Measurements from ENCODE around the gene MBD2.
"Not testable (repeated sequence)": the region's sequence is repeated elsewhere in the genome, so short reads cannot be mapped to it uniquely, and the experiment has no call there.

The MBD2 gene

DNA sequence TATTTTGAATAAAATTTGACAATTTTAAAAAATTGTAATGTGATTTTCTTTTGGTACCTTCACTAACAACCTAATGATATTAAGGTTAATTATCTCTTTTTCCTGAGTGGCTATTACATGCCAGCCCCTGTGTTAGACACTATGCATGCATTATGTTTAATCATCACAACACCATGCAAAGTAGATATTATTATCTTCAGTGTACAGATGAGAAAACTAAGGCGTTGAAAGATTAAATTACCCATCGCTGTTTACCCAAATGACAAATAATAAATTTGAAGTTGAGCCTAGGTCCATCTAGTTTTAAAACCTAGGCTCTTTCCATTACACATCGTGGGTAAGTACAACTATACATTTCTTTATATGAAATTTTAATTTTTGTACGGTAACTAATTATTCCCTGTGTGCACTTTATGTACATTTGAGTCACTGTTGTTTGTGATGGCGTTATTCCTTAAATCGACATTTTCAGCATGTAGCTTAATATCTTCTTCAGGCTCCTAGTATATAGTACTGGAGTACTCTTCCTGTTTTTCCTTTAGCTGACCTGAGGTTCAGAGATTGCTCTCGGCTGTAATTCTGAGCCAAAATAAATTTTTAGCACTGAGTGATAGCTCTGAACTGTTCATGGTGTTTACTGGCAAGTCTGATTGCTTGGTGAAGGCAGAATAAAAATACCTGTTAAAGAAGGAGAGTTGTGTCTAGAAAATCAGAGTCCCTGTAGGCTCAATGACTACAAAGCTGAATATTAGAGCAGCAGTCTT lies 13.9 kb upstream of the MBD2 start:
- no peak for DNase-seq (ENCODE audit: low read depth)

DNA sequence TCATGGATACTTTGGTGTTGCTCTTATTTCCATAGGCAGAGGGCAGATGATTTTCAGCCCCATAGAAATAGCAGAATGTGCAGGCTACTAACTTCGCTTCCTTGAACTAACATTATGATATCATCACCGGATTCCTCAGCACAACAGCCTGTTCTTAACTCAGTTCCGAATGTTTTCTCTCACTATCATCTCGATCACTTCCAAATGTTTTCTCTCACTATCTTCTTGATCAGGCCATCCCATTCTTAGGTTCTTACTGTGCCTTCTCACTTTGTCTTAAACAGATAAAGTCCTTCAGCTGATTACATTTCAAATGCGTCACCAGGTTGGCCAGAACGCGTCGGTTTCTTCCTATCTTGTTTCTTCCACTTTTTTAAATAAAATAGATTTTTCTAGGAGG lies 11.4 kb upstream of the MBD2 start:
- no peak for DNase-seq (ENCODE audit: low read depth)

DNA sequence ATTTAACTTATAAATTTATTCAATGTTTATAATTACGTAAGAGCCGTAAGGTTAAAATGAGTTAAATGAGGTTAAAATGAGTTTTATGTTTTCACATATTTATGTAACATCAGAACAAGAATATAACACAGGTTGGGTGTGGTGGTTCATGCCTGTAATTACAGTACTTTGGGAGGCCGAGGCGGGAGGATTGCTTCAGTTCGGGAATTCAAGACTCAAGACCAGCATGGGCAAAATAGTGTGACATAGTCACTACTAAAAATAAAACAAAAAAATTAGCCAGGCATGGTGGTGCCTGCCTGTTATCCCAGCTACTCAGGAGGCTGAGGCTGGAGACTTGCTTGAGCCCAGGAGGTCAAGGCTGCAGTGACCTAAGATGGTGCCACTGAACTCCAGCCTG lies 9.3 kb upstream of the MBD2 start:
- DNase-seq (ENCODE audit: low read depth) = no peak

DNA sequence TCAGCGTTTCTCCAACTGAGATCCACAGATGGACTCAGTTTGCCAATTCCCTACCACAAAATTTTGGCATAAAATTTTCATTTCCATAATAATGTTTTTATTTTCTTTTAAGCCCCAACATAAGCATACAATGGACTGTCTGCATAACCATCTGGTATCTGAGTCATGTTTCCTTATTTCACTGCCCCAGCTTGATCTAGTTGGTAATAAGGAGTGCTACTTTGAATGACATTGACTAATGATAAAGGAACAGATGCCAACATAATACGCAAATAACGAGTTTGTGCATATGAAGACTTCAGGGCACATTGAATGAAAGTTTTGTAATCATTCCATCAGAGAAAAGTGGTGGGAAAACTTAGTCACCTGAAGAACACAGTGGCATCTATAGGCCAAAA lies 8.8 kb upstream of the MBD2 start:
- DNase-seq (ENCODE audit: low read depth) = no peak

DNA sequence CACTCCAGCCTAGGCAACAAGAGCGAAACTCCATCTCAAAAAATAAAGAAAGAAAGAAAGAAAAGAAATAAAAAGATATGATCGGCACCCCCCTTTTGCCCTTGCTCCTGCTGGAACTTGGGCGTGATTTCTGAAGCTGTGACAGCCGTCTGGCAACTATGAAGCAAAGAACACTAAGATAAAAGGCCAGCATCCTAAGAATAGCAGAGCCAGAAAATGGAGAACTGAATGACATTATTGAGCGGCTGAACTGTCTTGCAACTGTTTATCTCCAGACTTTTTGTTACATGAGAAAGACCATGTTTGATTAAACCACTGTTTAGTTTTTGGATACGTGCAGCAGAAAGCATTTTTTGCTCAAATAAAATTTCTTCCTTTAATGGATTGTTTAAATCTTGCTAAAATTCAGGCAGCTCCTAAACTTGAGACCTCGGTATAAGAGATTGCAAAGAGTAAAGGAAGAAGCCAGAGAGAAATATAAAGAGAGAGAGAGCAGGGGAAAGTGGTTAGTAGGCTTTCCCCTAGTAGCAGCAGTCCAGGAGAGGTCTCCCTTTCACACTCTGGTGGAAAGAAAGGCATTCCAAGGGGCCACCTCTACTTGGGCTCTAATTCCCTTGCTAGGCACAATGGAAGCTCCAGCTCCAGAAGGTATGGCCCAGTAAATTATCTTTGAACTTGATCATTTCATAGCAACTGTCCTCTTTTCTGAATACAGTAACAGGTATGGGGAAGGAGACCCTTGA lies 8.2 kb upstream of the MBD2 start:
- no peak for DNase-seq (ENCODE audit: low read depth)

DNA sequence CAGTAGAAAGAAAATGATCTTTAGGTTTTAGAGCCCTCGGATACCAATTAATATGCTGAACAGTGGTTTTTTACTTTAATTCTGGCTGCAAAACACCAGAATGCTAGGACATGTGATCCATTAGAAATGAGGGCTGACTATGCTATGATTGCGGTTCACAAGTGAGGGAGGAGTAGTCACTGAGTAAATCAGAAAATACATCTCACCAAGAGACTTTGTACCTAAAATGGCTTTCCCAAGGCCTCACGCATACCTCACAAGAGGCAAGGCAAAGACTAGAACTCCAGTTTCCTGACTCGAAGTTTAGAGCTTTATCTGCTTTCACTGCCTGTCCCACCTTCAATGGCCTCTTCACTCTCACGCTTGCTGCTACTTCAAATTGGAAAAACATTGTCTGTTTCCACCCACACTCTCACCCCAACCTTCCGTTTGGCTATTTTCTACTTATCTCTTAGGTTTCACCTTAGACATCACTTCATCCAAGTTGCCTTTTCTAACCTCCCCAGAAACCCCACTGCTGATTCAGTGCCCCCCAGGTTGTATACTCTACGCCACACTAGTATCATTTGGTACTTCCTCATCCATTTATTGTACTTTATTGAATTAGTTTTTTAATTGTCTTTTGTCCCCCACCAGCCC lies 5.1 kb upstream of the MBD2 start:
- no peak for DNase-seq (ENCODE audit: low read depth)

DNA sequence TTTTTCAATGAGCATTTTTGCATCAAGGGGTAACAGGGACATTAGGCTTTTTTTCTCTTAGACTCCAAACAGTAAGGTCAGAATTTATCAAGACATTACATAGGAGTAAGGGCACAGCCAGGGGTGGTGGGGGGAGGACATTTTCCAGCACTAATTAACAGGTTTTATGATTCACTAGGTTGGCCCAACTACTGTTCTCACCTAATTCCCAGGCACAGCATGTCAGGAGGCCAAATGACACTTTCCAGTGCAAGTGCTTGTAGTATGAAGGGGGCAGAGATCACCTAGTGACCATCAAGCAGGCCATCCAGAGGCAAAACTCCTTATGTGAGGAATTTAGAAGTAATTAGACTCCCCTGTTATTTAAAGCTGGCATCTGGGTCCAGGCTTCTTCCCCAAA lies 3.9 kb upstream of the MBD2 start:
- DNase-seq (ENCODE audit: low read depth) = no peak

DNA sequence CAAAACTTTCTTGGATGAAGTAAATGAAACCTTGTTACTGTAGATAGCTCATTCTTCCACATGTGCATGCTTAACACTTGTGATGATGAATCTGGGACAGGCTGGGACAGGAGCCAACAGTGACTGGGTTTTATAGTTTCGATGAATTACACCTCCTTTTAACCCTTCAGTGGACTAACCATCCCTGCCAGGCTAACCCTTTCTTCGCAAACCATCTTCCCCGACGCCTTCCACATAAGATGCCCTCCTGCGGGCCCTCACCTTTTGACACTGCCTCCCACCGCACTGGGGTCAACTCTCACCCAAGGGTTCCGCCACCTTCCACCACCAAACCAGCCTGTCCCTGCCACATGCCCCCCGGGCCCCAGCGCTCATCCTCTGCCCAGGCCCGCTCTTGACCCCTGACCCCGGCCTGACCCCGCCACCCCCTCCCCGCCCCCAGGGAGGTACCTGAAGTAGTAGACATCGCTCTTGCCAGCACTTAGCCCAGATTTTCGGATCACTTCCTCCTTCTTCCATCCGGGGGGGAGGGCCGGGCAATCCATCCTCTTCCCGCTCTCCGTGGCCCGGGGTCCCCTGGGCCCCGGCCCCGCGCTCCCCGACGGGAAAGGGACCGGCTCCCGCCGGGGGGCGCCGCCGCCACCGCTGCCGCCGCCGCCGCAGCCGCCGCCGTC lies 764 bp downstream of the MBD2 start:
- no peak for DNase-seq (ENCODE audit: low read depth)

DNA sequence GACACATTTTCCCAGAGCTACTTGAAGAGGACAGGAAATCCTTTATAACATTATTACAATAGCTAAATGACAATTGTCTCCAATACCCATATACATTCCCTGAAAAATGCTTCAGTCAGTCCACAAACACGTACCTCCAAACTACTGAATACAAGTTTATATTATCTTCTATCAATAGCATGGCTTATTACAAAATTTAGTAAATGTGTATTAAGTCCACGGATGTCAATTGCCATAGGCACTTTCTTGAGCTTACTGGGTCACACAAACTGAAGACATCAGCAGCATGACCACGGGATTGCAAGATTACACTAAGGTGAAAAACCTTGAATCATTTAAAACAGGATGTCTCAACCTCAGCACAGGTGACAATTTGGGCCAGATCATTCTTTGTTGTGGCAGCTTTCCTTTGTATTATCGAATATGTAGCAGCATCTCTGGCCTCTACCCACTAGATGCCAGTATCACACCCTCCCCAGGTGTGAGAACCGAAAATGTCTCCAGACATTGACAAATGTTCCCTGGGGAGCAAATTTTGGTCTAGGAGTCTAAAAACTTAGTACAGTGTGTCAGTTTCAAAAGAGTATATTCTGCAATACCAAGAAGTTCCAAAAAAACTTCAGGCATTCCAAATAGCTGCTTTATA lies 1.4 kb downstream of the MBD2 start:
- DNase-seq (ENCODE audit: low read depth) = no peak

DNA sequence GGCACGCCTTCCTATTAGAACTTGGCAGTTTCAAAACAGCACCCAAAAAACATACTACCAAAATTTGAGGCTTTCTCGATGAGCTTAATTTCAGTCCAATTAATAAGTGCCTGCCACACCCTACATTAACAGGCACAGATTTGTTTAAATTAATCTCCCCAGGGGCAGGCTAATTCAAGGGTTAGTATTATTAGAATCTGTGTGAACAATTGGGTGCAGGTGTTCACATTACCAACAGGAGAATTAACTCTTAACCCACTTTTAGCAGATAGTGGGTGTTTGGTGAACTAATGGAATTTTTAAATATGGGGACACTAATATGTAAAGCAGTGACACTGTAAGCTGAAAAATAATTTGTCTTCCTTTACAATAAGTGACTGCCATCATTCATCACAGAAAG lies 4.1 kb downstream of the MBD2 start:
- no peak for DNase-seq (ENCODE audit: low read depth)

DNA sequence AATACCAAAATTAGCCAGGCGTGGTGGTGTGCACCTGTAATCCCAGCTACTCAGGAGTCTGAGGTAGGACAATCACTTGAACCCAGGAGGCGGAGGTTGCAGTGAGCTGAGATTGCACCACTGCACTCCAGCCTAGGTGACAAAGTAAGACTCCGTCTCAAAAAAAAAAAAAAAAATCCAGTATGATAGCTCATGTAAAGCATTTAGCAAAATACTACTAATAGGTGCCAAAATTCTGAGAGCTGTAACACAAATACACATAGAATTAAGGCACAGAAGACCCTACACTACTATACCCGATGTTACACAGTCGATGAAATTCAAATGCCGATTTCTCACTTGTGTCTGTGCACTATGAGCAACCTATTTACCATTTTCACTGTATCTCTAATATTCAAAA lies 5.7 kb downstream of the MBD2 start:
- DNase-seq (ENCODE audit: low read depth) = not testable (repeated sequence)

DNA sequence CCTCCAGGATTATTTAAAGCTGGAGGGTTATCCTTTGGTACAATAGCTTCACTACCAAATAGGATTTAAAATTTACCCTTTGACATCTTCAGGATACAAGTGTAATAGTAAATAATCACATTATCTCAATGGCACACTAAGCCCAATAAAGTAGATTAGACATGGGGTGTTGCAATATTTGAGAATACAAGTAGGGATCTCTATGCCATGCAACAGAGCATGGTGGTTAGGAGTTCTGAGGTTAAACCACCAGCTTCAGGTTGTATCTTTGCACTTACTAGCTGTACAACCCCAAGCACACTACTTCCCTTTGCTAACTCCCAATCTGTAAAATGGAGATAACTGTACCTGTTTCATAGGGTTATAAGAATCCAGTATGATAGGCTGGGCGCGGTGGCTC lies 6.2 kb downstream of the MBD2 start:
- no peak for DNase-seq (ENCODE audit: low read depth)

DNA sequence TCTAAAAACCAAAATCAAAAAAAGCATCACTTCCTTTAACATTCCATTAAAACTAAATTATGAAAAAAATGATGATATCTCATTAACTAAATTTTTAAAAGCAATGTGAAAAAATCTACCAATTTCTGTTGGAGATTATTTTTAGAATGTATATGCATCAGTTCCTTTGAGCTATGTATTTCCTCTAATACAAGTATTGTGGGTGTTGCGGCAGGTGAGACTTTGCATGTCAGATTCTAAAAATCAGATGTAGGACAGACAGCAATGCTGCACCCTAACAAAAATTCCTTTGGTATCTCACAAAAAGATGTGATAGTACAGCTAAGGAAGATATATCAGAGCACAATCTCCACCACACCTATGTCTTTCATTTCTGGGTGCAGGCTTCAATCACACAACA lies 6.8 kb downstream of the MBD2 start:
- DNase-seq (ENCODE audit: low read depth) = no peak

DNA sequence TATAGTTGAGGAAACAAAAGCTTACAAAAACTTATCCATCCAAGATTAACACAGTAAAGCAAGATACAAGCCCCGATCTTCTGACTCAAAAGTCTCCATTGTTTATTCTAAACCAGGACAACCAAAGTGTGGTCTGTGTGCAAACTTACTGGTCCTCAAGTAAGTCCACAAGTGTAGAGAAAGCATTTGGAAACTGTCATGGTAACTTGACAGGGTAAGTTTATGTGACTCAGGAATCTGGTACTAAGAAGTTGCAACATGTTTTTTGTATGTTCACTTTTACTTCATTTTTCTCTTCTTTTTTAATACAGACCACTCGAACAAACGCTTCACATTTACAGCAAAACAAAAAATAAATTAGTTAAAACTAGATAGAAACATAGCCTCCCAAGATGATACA lies 9.4 kb downstream of the MBD2 start:
- no peak for DNase-seq (ENCODE audit: low read depth)

DNA sequence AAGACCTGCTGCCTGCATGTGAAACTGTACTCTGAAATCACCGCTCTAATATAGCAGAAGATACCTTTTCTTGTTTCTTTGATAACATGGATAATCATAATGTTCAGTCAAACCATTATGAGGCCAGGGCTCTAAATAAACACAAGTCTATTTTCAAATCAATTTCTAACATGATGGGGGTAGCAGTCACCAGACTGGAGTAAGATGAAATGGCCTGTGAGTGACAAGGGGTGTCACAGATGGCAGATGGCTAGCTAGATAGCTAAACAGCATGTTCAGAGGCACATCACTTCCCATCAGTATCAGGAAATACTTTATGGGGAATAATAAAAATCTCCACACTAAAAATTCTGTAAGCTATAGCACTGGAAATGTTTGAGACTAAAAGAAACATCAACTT lies 14.0 kb downstream of the MBD2 start:
- DNase-seq (ENCODE audit: low read depth) = no peak

DNA sequence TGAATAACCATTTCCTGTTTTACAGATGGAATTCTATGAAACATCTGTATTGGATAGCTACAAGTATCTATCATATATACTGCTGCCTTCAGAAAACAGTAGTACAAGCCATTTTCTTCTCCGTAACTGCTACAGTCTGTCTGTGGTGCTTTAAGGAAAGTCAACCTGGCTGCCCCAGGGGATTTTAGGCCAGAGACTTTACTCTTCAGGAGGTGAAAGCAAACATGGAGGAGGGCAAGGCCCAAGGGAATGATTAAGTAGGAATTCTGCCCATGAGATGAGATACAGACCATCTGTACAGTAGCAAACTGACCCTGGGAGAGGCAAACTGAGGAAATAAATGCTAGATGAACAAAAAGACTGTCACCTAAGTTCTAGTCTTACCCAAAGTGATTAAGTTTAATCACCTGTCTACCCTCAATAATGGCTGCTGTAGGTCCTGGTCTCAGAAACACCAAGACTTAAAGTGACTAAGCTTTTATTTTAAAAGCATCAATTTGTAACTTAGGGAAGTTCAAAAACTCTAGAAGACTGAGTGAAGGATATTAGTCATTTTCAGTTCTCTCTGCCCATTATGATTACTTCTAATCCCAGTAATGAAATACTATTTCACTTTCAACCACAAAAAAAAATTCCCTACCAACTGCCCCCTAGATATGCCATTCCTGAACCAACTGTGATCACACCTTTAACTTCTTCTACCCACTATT lies 14.8 kb downstream of the MBD2 start:
- no peak for DNase-seq (ENCODE audit: low read depth)

DNA sequence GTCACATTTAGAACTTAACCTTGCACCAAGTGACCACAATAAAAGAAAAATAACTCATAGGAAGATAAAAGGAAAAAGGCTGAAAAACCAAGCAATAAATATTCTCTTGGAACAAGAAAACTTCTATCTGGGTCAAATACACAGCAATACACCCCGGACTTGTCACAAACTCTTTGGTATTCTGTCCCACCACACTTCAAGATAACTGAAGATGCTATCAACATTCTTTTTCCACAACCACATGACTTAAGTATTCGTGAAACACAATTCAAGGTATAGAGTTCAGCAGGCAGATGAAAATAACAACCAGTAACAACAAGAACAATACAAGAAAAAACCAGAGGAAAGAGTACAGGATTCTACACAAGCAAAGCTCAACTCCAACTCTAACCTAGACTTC lies 18.0 kb downstream of the MBD2 start:
- DNase-seq (ENCODE audit: low read depth) = no peak

DNA sequence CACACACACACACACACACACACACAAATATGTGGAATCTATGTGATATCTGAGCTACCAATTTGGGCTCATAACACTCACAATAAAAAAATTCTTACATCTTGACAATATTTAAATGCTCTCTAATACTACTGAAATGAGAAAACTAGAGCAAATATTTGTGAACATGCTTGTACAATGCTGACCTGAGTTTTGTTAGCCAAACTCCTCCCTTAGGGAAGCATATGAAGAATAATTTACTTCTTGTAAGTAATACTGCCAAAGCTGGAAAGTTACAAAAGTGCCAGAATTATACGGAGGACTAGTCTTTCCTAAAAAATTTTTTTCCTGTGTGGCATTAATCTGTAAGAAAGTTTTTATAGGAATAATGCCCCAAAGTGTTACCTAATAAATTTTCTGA lies 18.5 kb downstream of the MBD2 start:
- DNase-seq (ENCODE audit: low read depth) = no peak

DNA sequence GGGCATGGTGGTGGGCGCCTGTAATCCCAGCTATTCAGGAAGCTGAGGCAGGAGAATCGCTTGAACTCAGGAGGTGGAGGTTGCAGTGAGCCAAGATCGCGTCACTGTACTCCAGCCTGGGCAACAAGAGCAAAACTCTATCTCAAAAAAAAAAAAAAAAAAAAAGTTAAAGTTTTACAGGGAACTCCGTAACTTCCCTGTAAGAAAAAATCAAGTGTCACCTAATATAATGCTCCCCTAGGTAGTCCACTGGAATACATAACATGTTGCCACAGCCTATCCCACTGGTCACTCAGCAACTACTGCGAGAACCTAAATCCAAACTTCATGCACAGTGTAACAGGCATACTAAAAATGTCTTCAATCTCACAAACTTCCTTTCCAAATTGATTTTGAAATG lies 19.0 kb downstream of the MBD2 start:
- not testable (repeated sequence) for DNase-seq (ENCODE audit: low read depth)

DNA sequence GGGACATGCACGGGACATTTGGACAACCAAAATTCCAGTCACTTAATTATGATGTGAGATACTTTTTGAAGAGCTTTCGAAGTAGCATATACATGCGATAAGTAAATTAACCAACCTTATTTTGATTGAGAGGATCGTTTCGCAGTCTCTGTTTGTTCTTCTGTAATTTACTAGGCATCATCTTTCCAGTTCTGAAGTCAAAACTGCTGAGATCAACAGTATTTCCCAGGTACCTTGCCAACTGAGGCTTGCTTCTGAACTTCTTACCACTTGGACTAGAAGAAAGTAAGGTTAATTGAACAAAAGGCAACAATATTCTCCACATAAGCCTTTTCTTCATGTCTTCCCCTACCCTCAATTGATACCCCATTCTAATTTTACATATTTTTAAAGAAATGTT lies 19.6 kb downstream of the MBD2 start:
- DNase-seq (ENCODE audit: low read depth) = no peak

DNA sequence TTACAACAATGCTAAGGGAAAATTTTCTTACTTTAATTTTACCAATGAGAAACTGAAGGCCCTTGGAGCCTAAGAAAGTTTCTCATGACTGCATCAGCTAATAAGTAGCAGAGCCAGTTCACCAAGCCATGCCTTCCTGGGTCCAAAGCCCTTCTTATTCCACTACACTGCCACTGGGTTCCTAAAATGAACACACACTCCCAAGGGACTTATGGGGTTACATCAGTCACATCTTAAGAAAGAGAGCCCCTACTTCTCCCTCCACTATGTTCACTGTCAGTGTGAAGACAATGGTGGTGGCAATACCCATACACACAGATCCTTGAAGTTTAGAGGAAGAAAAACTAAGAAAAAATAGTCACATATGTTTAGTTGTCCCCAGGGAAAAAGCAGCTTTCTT lies 20.6 kb downstream of the MBD2 start:
- no peak for DNase-seq (ENCODE audit: low read depth)

DNA sequence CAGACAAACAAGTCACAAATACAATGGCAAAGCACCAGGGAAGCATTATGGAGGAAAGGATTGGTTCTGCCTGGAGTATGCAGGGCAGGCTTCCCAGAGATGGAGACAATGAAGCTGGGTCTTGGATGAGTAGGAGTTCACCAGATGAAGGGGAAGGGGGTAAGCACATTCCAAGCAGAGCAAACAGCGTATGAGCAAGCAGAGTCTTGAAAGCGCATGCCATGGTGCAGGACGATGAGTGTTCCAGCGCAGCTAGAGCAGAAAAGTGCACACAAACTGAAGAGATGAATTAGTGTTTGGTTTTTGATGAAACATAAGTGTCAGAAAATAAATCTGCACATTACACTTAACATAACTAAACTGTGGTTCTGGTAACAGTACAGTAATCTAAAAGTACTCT lies 21.6 kb downstream of the MBD2 start:
- no peak for DNase-seq (ENCODE audit: low read depth)
